Muscle of back (tissue), 11 donors: ENCODE results near the gene ATP5PD. TPM values are rescaled to one million over a fixed set of nuclear protein-coding genes. Genes with fewer than 3 reads are reported as not detected.

ENCODE experiments used
- DNase-seq, 3 donors: peaks; one replicate each; pipeline versions ENCODE4 v3.0.0 to v3.0.0-alpha.2; 2013
- polyA plus RNA-seq, 10 donors: library from polyadenylated mRNA; unstranded; fragments of 120-200 nt; gene quantifications; one replicate each; pipeline ENCODE4 v1.2.1, GENCODE V29; 2013; ENCODE audit not compliant: insufficient read length in 10 of 10

Gene ATP5PD
- polyA plus RNA-seq, 10 donors: 236 to 279 (median 251) TPM

GRCh38 chr17:75001915-75002843, 44.6 kb downstream of the ATP5PD start:
- DNase-seq: no peak

DNA sequence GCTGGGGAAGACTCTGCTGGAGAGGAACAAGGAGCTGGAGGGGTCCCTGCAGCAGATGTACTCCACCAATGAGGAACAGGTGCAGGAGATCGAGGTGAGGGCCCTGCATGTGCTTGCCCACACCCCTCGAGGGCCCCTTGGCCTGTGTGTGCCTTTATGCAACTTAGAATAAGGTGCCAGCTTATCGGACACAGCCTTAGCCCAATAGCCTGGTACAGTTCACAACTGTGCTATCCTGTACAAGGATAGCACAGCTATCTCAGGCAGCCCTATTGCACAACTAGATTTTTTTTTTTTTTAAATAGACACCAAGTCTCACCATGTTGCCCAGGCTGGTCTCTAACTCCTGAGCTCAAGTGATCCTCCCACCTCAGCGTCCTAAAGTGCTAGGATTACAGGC, 47.2 kb downstream of the ATP5PD start:
- DNase-seq: no peak

- DNase-seq: no peak
Observed at GRCh38 chr17:74998783-74999182, 48.0 kb downstream of the ATP5PD start.

GRCh38 chr17:74995847-74996246, 50.9 kb downstream of the ATP5PD start:
- no peak for DNase-seq

- DNase-seq: no peak
Observed at GRCh38 chr17:74994440-74994839, 52.3 kb downstream of the ATP5PD start.

- DNase-seq: no peak
Observed at GRCh38 chr17:74992223-74992622, 54.5 kb downstream of the ATP5PD start.

- no peak for DNase-seq
Observed at GRCh38 chr17:74990581-74991105, 56.1 kb downstream of the ATP5PD start.

Other genes with a start within 250 kb of the ATP5PD start
- gene GRIN2C, start 187.1 kb downstream of the ATP5PD start, polyA plus RNA-seq: 1 to 10 TPM in 5 of 10 donors, under 1 TPM in 5; 0.60 to 1.8 (median 0.99) TPM
- gene FDXR, start 174.0 kb downstream of the ATP5PD start, polyA plus RNA-seq: 1 to 10 TPM; 1.3 to 5.7 (median 2.5) TPM
- gene FADS6, start 153.3 kb downstream of the ATP5PD start, polyA plus RNA-seq: under 1 TPM in 2 of 10 donors, not detected in 8; 0.24 to 0.84 TPM
- under 1 TPM in 3 of 10 donors, not detected in 7; 0.04 to 0.69 (median 0.30) TPM for gene USH1G, start 123.7 kb downstream of the ATP5PD start, polyA plus RNA-seq
- not detected for gene OTOP2, start 122.7 kb downstream of the ATP5PD start, polyA plus RNA-seq
- not detected for gene OTOP3, start 111.1 kb downstream of the ATP5PD start, polyA plus RNA-seq
- 1 to 10 TPM; 4.6 to 7.6 (median 5.9) TPM for gene HID1, start 74.2 kb downstream of the ATP5PD start, polyA plus RNA-seq
- 10 to 100 TPM in 2 of 10 donors, 1 to 10 TPM in 8; 5.7 to 10.8 (median 8.0) TPM for gene CDR2L, start 59.3 kb downstream of the ATP5PD start, polyA plus RNA-seq
- gene MRPL58, start 34.3 kb downstream of the ATP5PD start, polyA plus RNA-seq: 10 to 100 TPM; 18.8 to 24.7 (median 21.6) TPM
- gene KCTD2, start 256 bp upstream of the ATP5PD start, polyA plus RNA-seq: 10 to 100 TPM; 20.1 to 24.2 (median 21.4) TPM
- 10 to 100 TPM in 1 of 10 donors, 1 to 10 TPM in 9; 5.3 to 12.2 (median 7.6) TPM for gene SLC16A5, start 41.0 kb upstream of the ATP5PD start, polyA plus RNA-seq
- 1 to 10 TPM; 4.6 to 7.8 (median 6.6) TPM for gene ARMC7, start 63.0 kb upstream of the ATP5PD start, polyA plus RNA-seq
- 10 to 100 TPM; 30.3 to 42.9 (median 38.6) TPM for gene NT5C, start 84.8 kb upstream of the ATP5PD start, polyA plus RNA-seq
- 100 to 1,000 TPM; 146 to 366 (median 269) TPM for gene JPT1, start 107.5 kb upstream of the ATP5PD start, polyA plus RNA-seq
- 100 to 1,000 TPM; 324 to 484 (median 381) TPM for gene SUMO2, start 136.0 kb upstream of the ATP5PD start, polyA plus RNA-seq
- gene NUP85, start 158.7 kb upstream of the ATP5PD start, polyA plus RNA-seq: 10 to 100 TPM; 32.9 to 62.6 (median 42.9) TPM
- 10 to 100 TPM; 23.2 to 39.6 (median 32.0) TPM for gene GGA3, start 214.6 kb upstream of the ATP5PD start, polyA plus RNA-seq
- 10 to 100 TPM; 54.4 to 65.8 (median 59.8) TPM for gene MRPS7, start 214.9 kb upstream of the ATP5PD start, polyA plus RNA-seq
- gene MIF4GD, start 224.3 kb upstream of the ATP5PD start, polyA plus RNA-seq: 10 to 100 TPM; 11.0 to 15.0 (median 13.1) TPM
- 1 to 10 TPM; 4.2 to 8.3 (median 6.1) TPM for gene SLC25A19, start 242.5 kb upstream of the ATP5PD start, polyA plus RNA-seq